HepG2 (cell line): ENCODE results near the gene GSTP1. TPM values are rescaled to one million over a fixed set of nuclear protein-coding genes. Genes with fewer than 3 reads are reported as not detected.

Source experiments
- DNMT1 ChIP-seq: sonication (generic); formaldehyde crosslinking; IDR thresholded peaks from 2 replicates; pipeline ENCODE4 v1.5.1; 2020; ENCODE audit warnings: mild to moderate bottlenecking, missing genetic modification reagents
- GZF1 ChIP-seq: sonication (generic); formaldehyde crosslinking; IDR thresholded peaks from 2 replicates; pipeline ENCODE4 v1.5.1; 2020; ENCODE audit warnings: mild to moderate bottlenecking, missing genetic modification reagents
- HIC2 ChIP-seq: sonication (generic); formaldehyde crosslinking; IDR thresholded peaks from 2 replicates; pipeline ENCODE4 v1.9.0; 2022; ENCODE audit warnings: low read depth, missing genetic modification reagents
- KAT8 ChIP-seq: IDR thresholded peaks from 2 replicates; pipeline ENCODE4 v1.6.1; 2016; ENCODE audit warnings: missing genetic modification reagents, missing compliant biosample characterization
- KLF13 ChIP-seq: sonication (generic); formaldehyde crosslinking; IDR thresholded peaks from 2 replicates; pipeline ENCODE4 v1.4.0; 2020; ENCODE audit warnings: mild to moderate bottlenecking, missing genetic modification reagents
- KLF9 ChIP-seq: IDR thresholded peaks from 2 replicates; pipeline ENCODE4 v1.6.1; 2016; ENCODE audit warnings: low read depth
- MEIS2 ChIP-seq: sonication (generic); formaldehyde crosslinking; IDR thresholded peaks from 2 replicates; pipeline ENCODE4 v1.9.0; 2021; ENCODE audit warnings: mild to moderate bottlenecking, missing genetic modification reagents
- MIXL1 ChIP-seq: IDR thresholded peaks from 2 replicates; pipeline ENCODE4 v1.6.1; 2016
- ZBTB20 ChIP-seq: sonication (generic); formaldehyde crosslinking; IDR thresholded peaks from 2 replicates; pipeline ENCODE4 v1.8.1; 2023; ENCODE audit warnings: missing genetic modification reagents, low read depth, mild to moderate bottlenecking, borderline replicate concordance
- ZMYM3 ChIP-seq: sonication (generic); formaldehyde crosslinking; IDR thresholded peaks from 2 replicates; pipeline ENCODE4 v1.5.1; 2020; ENCODE audit warnings: mild to moderate bottlenecking, missing genetic modification reagents
- ZNF138 ChIP-seq: sonication (generic); formaldehyde crosslinking; IDR thresholded peaks from 2 replicates; pipeline ENCODE4 v1.5.0; 2020; ENCODE audit warnings: mild to moderate bottlenecking, low read depth, missing genetic modification reagents
- ZNF329 ChIP-seq: sonication (generic); formaldehyde crosslinking; IDR thresholded peaks from 2 replicates; pipeline ENCODE4 v1.9.0; 2021; ENCODE audit warnings: low read depth, mild to moderate bottlenecking, missing genetic modification reagents
- ZNF430 ChIP-seq: sonication (generic); formaldehyde crosslinking; IDR thresholded peaks from 2 replicates; pipeline ENCODE4 v1.9.0; 2021; ENCODE audit warnings: mild to moderate bottlenecking, missing genetic modification reagents
- ZNF567 ChIP-seq: sonication (generic); formaldehyde crosslinking; IDR thresholded peaks from 2 replicates; pipeline ENCODE4 v1.8.1; 2023; ENCODE audit warnings: mild to moderate bottlenecking, missing genetic modification reagents, borderline replicate concordance
- ZNF589 ChIP-seq: sonication (generic); formaldehyde crosslinking; conservative IDR thresholded peaks from 2 replicates; pipeline ENCODE4 v1.8.0; 2022; ENCODE audit warnings: mild to moderate bottlenecking, moderate library complexity, missing genetic modification reagents
- ZNF605 ChIP-seq: sonication (generic); formaldehyde crosslinking; IDR thresholded peaks from 2 replicates; pipeline ENCODE4 v1.8.0; 2022; ENCODE audit warnings: mild to moderate bottlenecking, missing genetic modification reagents
- ZNF83 ChIP-seq: sonication (generic); formaldehyde crosslinking; IDR thresholded peaks from 2 replicates; pipeline ENCODE4 v1.4.0; 2020; ENCODE audit warnings: missing genetic modification reagents, mild to moderate bottlenecking, borderline replicate concordance
- polyA plus RNA-seq, 8 experiments: library from polyadenylated mRNA; depleted of rRNA in 3 of 8; stranded (reverse) in 7 of 8; unstranded in 1 of 8; fragments of >200 nt; fragmentation: Illumina TruSeq in 4 of 8; extraction: Trizol in 4 of 8; gene quantifications; 2 replicates each; pipeline versions ENCODE4 v1.2.1 to v1.2.3, GENCODE V29; 2011 to 2016; ENCODE audit warnings: low read depth in 4 of 8, missing spikeins in 1 of 8, mixed read lengths in 1 of 8; ENCODE audit not compliant: insufficient read depth in 1 of 8
- total RNA-seq, 5 experiments: library from RNA; depleted of rRNA; stranded (reverse); fragments of >200 nt; fragmentation: Illumina TruSeq; extraction: Trizol; gene quantifications; 2 replicates each; pipeline ENCODE4 v1.2.3, GENCODE V29; 2016; ENCODE audit warnings: low read depth in 1 of 5
- TF ChIP-seq, protein P1 (sequence below): sonication (generic); formaldehyde crosslinking; IDR thresholded peaks from 2 replicates; pipeline ENCODE4 v1.4.0; 2020; ENCODE audit warnings: missing genetic modification reagents, mild to moderate bottlenecking, borderline replicate concordance
- TF ChIP-seq, protein P2 (sequence below): sonication (generic); formaldehyde crosslinking; IDR thresholded peaks from 2 replicates; pipeline ENCODE4 v1.4.0; 2020; ENCODE audit warnings: mild to moderate bottlenecking, missing genetic modification reagents

The GSTP1 gene
- total and polyA plus RNA-seq, 2 of the 13 experiments (the other 11 are each of a cell fraction or from before 2014, with no cell fraction given): not detected

DNA sequence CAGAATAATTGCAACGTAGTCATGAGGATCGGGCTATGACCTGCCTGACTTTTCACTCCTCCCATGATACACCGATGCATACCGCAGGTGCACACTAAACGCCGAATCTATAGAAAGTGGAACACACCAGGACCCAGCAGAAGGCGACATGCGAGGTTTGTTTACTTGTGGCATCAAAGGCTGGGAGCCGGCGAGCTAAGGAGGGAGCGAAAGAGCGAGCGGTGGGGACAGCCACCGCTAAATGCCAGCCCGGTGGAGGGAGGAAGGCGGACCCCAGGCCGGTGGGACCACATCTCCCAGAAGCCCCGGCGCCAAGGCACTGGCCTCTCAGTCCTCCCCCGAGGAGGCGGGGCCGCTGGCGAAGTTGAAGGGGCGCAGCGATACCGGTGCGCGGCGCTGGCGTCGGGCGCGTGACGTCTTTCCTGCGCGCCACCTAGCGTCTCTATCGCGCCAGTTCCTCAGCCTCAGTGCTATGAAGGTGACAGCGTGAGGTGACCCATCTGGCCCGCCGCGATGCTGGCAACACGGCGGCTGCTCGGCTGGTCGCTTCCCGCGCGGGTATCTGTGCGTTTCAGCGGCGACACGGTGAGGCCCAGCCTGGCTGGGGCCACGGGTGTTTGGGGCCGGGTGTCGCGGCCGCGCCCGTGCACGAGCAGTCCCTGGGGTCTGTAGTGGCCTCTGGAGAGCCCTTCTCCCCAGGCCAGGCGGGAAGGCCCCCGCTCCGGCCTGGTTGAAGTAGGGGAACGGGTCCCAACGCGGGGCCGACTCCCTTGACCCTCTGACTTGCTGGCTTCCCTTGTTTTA, 23.1 kb downstream of the GSTP1 start, which contains the start of gene NDUFV1 (continued):
- TF ChIP-seq, protein P1, sequence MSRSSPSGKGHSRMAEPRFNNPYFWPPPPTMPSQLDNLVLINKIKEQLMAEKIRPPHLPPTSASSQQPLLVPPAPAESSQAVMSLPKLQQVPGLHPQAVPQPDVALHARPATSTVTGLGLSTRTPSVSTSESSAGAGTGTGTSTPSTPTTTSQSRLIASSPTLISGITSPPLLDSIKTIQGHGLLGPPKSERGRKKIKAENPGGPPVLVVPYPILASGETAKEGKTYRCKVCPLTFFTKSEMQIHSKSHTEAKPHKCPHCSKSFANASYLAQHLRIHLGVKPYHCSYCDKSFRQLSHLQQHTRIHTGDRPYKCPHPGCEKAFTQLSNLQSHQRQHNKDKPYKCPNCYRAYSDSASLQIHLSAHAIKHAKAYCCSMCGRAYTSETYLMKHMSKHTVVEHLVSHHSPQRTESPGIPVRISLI (CRISPR knock-in tag): peak; percentile 32; the same call in 1 of the 2 replicates
- TF ChIP-seq, protein P2, sequence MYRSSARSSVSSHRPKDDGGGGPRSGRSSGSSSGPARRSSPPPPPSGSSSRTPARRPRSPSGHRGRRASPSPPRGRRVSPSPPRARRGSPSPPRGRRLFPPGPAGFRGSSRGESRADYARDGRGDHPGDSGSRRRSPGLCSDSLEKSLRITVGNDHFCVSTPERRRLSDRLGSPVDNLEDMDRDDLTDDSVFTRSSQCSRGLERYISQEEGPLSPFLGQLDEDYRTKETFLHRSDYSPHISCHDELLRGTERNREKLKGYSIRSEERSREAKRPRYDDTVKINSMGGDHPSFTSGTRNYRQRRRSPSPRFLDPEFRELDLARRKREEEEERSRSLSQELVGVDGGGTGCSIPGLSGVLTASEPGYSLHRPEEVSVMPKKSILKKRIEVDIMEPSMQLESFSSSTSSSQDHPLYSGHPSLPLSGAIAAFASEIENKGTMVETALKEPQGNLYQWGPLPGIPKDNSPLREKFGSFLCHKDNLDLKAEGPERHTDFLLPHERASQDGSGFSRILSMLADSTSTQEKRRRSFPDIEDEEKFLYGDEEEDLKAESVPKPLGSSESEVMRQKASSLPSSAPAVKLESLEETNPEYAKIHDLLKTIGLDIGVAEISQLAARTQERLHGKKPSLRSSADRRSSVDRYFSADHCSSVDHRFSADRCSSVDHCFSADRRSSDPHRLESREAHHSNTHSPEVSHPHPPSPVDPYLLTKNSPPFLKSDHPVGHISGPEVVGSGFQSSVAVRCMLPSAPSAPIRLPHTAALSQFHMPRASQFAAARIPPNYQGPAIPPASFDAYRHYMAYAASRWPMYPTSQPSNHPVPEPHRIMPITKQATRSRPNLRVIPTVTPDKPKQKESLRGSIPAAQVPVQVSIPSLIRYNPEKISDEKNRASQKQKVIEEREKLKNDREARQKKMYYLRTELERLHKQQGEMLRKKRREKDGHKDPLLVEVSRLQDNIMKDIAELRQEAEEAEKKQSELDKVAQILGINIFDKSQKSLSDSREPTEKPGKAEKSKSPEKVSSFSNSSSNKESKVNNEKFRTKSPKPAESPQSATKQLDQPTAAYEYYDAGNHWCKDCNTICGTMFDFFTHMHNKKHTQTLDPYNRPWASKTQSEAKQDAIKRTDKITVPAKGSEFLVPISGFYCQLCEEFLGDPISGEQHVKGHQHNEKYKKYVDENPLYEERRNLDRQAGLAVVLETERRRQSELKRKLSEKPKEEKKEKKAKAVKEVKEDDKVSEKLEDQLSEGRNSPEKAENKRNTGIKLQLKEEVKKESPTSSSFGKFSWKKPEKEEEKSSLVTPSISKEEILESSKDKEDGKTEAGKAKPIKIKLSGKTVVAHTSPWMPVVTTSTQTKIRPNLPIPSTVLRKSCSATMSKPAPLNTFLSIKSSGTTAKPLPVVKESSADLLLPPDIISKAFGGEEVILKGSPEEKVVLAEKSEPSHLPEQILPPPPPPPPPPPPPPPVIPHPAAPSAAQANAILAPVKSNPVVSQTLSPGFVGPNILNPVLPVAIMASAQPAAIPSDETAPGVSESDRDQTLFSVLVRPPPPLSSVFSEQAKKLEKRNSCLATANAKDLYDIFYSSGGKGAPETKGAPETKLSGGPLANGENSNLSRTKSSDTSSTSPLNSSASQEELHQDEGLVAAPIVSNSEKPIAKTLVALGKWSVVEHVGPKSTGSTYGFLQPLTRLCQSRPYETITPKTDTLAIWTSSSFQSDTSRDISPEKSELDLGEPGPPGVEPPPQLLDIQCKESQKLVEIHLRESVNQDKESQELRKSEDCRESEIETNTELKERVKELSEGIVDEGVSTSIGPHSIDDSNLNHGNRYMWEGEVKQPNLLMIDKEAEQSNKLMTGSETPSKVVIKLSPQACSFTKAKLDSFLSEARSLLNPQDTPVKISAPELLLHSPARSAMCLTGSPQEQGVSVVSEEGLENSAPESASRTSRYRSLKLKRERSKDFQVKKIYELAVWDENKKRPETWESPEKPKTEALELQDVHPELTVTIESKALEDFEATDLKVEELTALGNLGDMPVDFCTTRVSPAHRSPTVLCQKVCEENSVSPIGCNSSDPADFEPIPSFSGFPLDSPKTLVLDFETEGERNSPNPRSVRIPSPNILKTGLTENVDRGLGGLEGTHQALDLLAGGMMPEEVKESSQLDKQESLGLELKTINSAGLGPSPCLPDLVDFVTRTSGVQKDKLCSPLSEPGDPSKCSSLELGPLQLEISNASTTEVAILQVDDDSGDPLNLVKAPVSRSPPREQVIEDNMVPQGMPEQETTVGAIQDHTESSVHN (CRISPR knock-in tag): no peak
- TF ChIP-seq MEIS2 (CRISPR knock-in tag): no peak; the same call in 1 of the 2 replicates
- TF ChIP-seq KLF9 (CRISPR knock-in tag): no peak
- TF ChIP-seq MIXL1 (CRISPR knock-in tag): 0 out of 2 replicates have a peak, but pooled peaks have one; percentile 24
- TF ChIP-seq ZBTB20 (CRISPR knock-in tag): no peak
- no peak for TF ChIP-seq ZNF83
- no peak for TF ChIP-seq ZNF329
- TF ChIP-seq ZNF605 (CRISPR knock-in tag): peak; percentile 70; the same call in 1 of the 2 replicates
- TF ChIP-seq ZNF567 (CRISPR knock-in tag): 0 out of 2 replicates have a peak, but pooled peaks have one; percentile 82
- TF ChIP-seq KLF13: no peak
- peak; percentile 98 for TF ChIP-seq KAT8 (CRISPR knock-in tag)
- no peak for TF ChIP-seq GZF1 (CRISPR knock-in tag)
- TF ChIP-seq ZNF430 (CRISPR knock-in tag): peak; percentile 69; the same call in 1 of the 2 replicates
- TF ChIP-seq HIC2 (CRISPR knock-in tag): no peak
- no peak for TF ChIP-seq DNMT1
- TF ChIP-seq ZMYM3 (CRISPR knock-in tag): no peak
- TF ChIP-seq ZNF589: no peak
- TF ChIP-seq ZNF138 (CRISPR knock-in tag): peak; percentile 69; the same call in 1 of the 2 replicates
